Loucy (cell line): Measurements from ENCODE around the gene ELF5.

Experiments used
- H2AFZ ChIP-seq: fragments of 200-600 bp; sonication (generic); 2 replicates; pipeline ENCODE4 v1.6.0; 2016; ENCODE audit warnings: antibody characterized with exemption, mild to moderate bottlenecking, low read length, moderate library complexity
- H3F3A ChIP-seq: fragments of 200-600 bp; 2 replicates; pipeline ENCODE4 v1.6.0; 2016; ENCODE audit warnings: antibody characterized with exemption, low read depth, mild to moderate bottlenecking
- H3K27me3 ChIP-seq: fragments of 200-600 bp; sonication (generic); 2 replicates; pipeline ENCODE4 v1.6.1; 2014; ENCODE audit warnings: low read length, mild to moderate bottlenecking; ENCODE audit not compliant: insufficient read depth, poor library complexity, severe bottlenecking
- H3K36me3 ChIP-seq: fragments of 200-600 bp; sonication (generic); 2 replicates; pipeline ENCODE4 v1.6.1; 2016; ENCODE audit warnings: low read length; ENCODE audit not compliant: insufficient read depth
- H3K4me1 ChIP-seq: fragments of 200-600 bp; sonication (generic); 2 replicates; pipeline ENCODE4 v1.5.1; 2014; ENCODE audit warnings: low read length, mild to moderate bottlenecking; ENCODE audit not compliant: insufficient read depth, poor library complexity, severe bottlenecking
- H3K4me2 ChIP-seq: fragments of 200-600 bp; sonication (generic); 2 replicates; pipeline ENCODE4 v1.6.0; 2014; ENCODE audit warnings: antibody characterized with exemption, low read length, low read depth, mild to moderate bottlenecking; ENCODE audit not compliant: poor library complexity, severe bottlenecking
- H3K4me3 ChIP-seq: fragments of 200-600 bp; sonication (generic); 2 replicates; pipeline ENCODE4 v1.5.1; 2014; ENCODE audit warnings: low read length, mild to moderate bottlenecking, mixed read lengths; ENCODE audit not compliant: poor library complexity, severe bottlenecking
- H3K79me2 ChIP-seq: fragments of 200-600 bp; sonication (generic); 2 replicates; pipeline ENCODE4 v1.6.1; 2014; ENCODE audit warnings: low read length; ENCODE audit not compliant: insufficient read depth
- H3K9ac ChIP-seq: fragments of 200-600 bp; sonication (generic); 2 replicates; pipeline ENCODE4 v1.6.0; 2014; ENCODE audit warnings: mild to moderate bottlenecking, low read depth, low read length, moderate library complexity; ENCODE audit not compliant: poor library complexity, severe bottlenecking
- H3K9me2 ChIP-seq: fragments of 200-600 bp; sonication (generic); replicated peaks from 2 replicates; pipeline ENCODE4 v1.6.1; 2016; ENCODE audit warnings: low read depth, low read length, mixed read lengths
- H3K9me3 ChIP-seq: fragments of 200-600 bp; sonication (generic); 2 replicates; pipeline ENCODE4 v1.6.1; 2014; ENCODE audit warnings: mild to moderate bottlenecking, antibody characterized with exemption, low read length, low read depth; ENCODE audit not compliant: insufficient read depth
- H4K20me1 ChIP-seq: fragments of 200-600 bp; sonication (generic); 2 replicates; pipeline ENCODE4 v1.6.0; 2014; ENCODE audit warnings: antibody characterized with exemption, low read length, mild to moderate bottlenecking; ENCODE audit not compliant: insufficient read depth, poor library complexity, severe bottlenecking
- EZH2phosphoT487 ChIP-seq: fragments of 200-600 bp; IDR thresholded peaks from 2 replicates; pipeline ENCODE4 v1.6.1; 2018; ENCODE audit warnings: antibody characterized with exemption, mild to moderate bottlenecking, moderate library complexity, borderline replicate concordance
- TF ChIP-seq, protein P1 (sequence below): fragments of 200-600 bp; sonication (generic); conservative IDR thresholded peaks from 2 replicates; pipeline ENCODE4 v1.5.1; 2014; ENCODE audit warnings: mild to moderate bottlenecking, antibody characterized with exemption, low read length

Gene ELF5

DNA sequence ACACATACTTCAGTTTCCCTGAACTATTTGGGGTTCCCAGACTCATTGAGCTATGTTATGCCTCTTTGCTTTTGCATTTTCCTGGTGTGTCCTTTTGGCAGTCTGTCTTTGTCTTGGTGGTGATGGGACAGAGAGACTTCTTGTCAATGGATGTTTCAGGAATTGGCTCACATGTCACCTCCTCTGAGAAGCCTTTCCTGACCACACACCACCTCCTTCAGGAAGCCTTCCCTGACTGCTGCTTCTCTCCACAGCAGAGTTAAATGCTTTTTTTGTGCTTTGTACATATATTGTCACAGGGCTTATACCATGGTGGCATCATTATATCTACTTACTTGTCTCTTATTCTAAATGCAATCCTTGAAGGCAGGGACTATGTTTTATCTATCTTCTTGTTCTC is 28.5 kb upstream of the ELF5 start:
- Histone ChIP-seq H3K27me3 (no peaks in the 10 kb centered on the region), H3K36me3 (no peaks in the 10 kb centered on the region), H3K9ac (no peak overlapping the region), H3K9me3 (no peaks in the 10 kb centered on the region), H3K4me2 (no peak overlapping the region), H3K9me2 (no peaks in the 10 kb centered on the region), H3K79me2 (no peaks in the 10 kb centered on the region), H3K4me1 (no peaks in the 10 kb centered on the region), H3K4me3 (no peak overlapping the region), H4K20me1 (no peaks in the 10 kb centered on the region), H2AFZ (no peak overlapping the region), H3F3A (no peaks in the 10 kb centered on the region)
- no peak for TF ChIP-seq EZH2phosphoT487
- TF ChIP-seq, protein P1, sequence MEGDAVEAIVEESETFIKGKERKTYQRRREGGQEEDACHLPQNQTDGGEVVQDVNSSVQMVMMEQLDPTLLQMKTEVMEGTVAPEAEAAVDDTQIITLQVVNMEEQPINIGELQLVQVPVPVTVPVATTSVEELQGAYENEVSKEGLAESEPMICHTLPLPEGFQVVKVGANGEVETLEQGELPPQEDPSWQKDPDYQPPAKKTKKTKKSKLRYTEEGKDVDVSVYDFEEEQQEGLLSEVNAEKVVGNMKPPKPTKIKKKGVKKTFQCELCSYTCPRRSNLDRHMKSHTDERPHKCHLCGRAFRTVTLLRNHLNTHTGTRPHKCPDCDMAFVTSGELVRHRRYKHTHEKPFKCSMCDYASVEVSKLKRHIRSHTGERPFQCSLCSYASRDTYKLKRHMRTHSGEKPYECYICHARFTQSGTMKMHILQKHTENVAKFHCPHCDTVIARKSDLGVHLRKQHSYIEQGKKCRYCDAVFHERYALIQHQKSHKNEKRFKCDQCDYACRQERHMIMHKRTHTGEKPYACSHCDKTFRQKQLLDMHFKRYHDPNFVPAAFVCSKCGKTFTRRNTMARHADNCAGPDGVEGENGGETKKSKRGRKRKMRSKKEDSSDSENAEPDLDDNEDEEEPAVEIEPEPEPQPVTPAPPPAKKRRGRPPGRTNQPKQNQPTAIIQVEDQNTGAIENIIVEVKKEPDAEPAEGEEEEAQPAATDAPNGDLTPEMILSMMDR, result no peak

DNA sequence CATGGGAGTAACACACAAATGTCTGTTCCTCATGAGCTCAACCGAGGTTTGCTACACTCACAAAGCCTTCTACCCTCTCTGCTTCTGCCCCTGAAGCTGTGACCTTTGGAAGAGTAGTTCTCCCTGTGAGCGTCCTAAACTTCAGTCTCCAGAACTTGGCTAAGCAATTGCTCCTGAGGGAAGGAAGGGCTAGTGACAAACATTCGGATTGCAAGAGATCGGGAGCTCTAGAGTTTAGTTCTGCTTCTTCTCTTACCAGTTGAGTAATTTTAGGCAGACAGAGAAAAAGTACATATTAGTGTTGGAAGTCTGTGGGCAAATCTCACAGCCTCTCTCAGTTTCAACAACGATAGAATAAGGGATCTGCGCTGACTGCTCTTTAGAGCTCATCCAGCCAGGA is 27.3 kb upstream of the ELF5 start:
- Histone ChIP-seq H3K27me3 (no peaks in the 10 kb centered on the region), H3K9me3 (no peaks in the 10 kb centered on the region), H3K9ac (no peak overlapping the region), H3F3A (no peaks in the 10 kb centered on the region), H2AFZ (no peak overlapping the region), H3K9me2 (no peaks in the 10 kb centered on the region), H3K4me3 (no peak overlapping the region), H3K4me1 (no peaks in the 10 kb centered on the region), H3K36me3 (no peaks in the 10 kb centered on the region), H3K79me2 (no peaks in the 10 kb centered on the region), H3K4me2 (no peak overlapping the region), H4K20me1 (no peaks in the 10 kb centered on the region)
- TF ChIP-seq, protein P1, result no peak
- TF ChIP-seq EZH2phosphoT487, result no peak

DNA sequence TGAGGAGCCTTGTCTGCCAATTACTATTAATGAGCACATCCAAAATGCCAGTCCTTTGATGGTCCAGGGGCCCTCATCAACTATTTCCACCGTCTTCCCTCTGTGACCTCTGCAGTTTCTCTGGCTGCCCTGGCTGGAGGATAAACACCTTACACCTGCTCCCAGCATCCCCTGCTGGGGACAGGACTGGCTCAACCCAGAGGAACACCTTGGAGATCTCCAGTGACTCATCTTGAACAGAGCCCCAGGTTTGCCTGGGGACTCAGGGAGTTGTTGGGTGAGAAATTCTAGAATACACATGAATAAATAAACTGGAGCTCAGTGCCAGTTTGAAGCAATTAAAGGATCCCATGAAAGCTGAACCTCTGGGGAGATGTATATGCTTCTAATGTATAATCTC is 24.0 kb upstream of the ELF5 start:
- Histone ChIP-seq H3F3A (no peaks in the 10 kb centered on the region), H3K9me2 (no peaks in the 10 kb centered on the region), H3K9me3 (no peaks in the 10 kb centered on the region), H3K4me1 (no peaks in the 10 kb centered on the region), H3K27me3 (no peaks in the 10 kb centered on the region), H3K4me2 (no peak overlapping the region), H3K9ac (no peak overlapping the region), H2AFZ (no peak overlapping the region), H3K4me3 (no peak overlapping the region), H3K79me2 (no peaks in the 10 kb centered on the region), H3K36me3 (no peaks in the 10 kb centered on the region), H4K20me1 (no peaks in the 10 kb centered on the region)
- no peak for TF ChIP-seq EZH2phosphoT487
- TF ChIP-seq, protein P1, result no peak
